Germinal center (tissue), 1 donor: ENCODE results near the gene CHRM2.
"Not testable (repeated sequence)": the region's sequence is repeated elsewhere in the genome, so short reads cannot be mapped to it uniquely, and the experiment has no call there.

Experiments
- DNase-seq: peaks from one replicate; pipeline ENCODE4 v3.0.0; 2012; ENCODE audit warnings: mixed read lengths, low spot score

Gene CHRM2

GRCh38 chr7:136868496-136869000, at the start of gene CHRM2:
CHRM2 (plus strand) TSS chr7:136868652; CDS start chr7:137014866, 146,214 bp downstream.
- no peak for DNase-seq

GRCh38 chr7:136831398-136831797, 37.1 kb upstream of the CHRM2 start:
- DNase-seq = not testable (repeated sequence)

GRCh38 chr7:136845899-136846465, 22.5 kb upstream of the CHRM2 start:
- no peak for DNase-seq

GRCh38 chr7:136847858-136848257, 20.6 kb upstream of the CHRM2 start:
- DNase-seq = no peak

GRCh38 chr7:136853654-136854053, 14.8 kb upstream of the CHRM2 start:
- DNase-seq = no peak

- no peak for DNase-seq
These were observed 10.9 kb upstream of the CHRM2 start for GRCh38 chr7:136857573-136857972.

- no peak for DNase-seq
These were observed 8.6 kb upstream of the CHRM2 start for GRCh38 chr7:136859803-136860202.

- DNase-seq = no peak
These were observed 3.2 kb upstream of the CHRM2 start for GRCh38 chr7:136865236-136865635.

GRCh38 chr7:136865777-136866176, 2.7 kb upstream of the CHRM2 start:
- no peak for DNase-seq

- DNase-seq = no peak
These were observed 829 bp downstream of the CHRM2 start for GRCh38 chr7:136869001-136869961.

- no peak for DNase-seq
These were observed 1.8 kb downstream of the CHRM2 start for GRCh38 chr7:136869991-136870865.

- no peak for DNase-seq
These were observed 2.5 kb downstream of the CHRM2 start for GRCh38 chr7:136870866-136871487.

GRCh38 chr7:136874393-136875032, 6.1 kb downstream of the CHRM2 start:
- no peak for DNase-seq

- no peak for DNase-seq
These were observed 9.1 kb downstream of the CHRM2 start for GRCh38 chr7:136877509-136877908.

GRCh38 chr7:136877990-136878389, 9.5 kb downstream of the CHRM2 start:
- no peak for DNase-seq

GRCh38 chr7:136878878-136879277, 10.4 kb downstream of the CHRM2 start:
- DNase-seq = no peak

GRCh38 chr7:136883046-136883445, 14.6 kb downstream of the CHRM2 start:
- no peak for DNase-seq

- DNase-seq = no peak
These were observed 16.0 kb downstream of the CHRM2 start for GRCh38 chr7:136884492-136884891.

- DNase-seq = no peak
These were observed 18.9 kb downstream of the CHRM2 start for GRCh38 chr7:136887317-136887716.

GRCh38 chr7:136890399-136890798, 21.9 kb downstream of the CHRM2 start:
- DNase-seq = no peak

- no peak for DNase-seq
These were observed 23.4 kb downstream of the CHRM2 start for GRCh38 chr7:136891850-136892249.
